ENCODE data around the gene KDM4B.

The KDM4B gene

DNA sequence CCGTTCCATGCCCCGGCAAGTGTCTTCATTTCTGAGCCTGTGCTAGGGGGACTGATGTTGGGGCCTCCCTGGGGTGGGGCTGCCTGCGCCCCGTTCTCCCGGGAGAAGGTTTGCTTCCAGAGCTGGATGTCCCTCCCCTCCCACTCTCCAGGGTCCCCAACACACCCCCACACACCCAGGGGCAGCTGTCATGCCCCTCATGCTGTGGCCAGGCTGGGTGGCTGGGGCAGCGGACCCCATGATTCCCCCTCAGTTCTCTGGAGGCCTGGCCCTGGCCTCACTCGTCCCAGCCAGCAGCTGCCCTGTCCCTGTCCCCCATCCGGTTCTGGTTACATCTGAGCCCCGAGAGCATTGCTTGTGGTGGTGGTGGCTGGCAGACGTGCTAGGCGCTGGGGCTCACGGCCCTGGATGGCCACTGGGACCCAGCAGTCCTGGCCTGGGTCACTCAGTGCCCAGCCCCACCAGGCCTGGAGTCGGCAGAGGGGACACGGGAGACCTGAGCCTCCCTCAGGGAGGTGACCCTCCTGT is 184.8 kb downstream of the KDM4B start:
- Histone ChIP-seq H3K9ac (ENCODE audit: low read depth, low read length) (no peak overlapping the region), H3K36me3 (ENCODE audit: insufficient read depth, low read length) (peaks cover 5% of the 10 kb centered on the region; the same call in 1 of the 2 replicates), H3K9me3 (ENCODE audit: insufficient read depth, low read length, severe bottlenecking) (peaks cover 2% of the 10 kb centered on the region), H2AFZ (ENCODE audit: low read depth, low read length) (no peak overlapping the region), H3K4me1 (ENCODE audit: insufficient read depth, low read length) (no peaks in the 10 kb centered on the region), H4K20me1 (ENCODE audit: insufficient read depth, low read length) (peaks cover 6% of the 10 kb centered on the region; the same call in 1 of the 2 replicates), H3K27ac (ENCODE audit: low read length) (no peak overlapping the region), H3K4me3 (ENCODE audit: low read depth in 1 of 2, low read length in 2 of 2) (no peak overlapping the region), H3K79me2 (ENCODE audit: insufficient read depth, low read length) (no peaks in the 10 kb centered on the region), H3K27me3 (ENCODE audit: insufficient read depth, low read length, poor library complexity) (no peaks in the 10 kb centered on the region), H3K4me2 (ENCODE audit: insufficient read depth, low read length) (no peak overlapping the region)
- TF ChIP-seq, protein P1, sequence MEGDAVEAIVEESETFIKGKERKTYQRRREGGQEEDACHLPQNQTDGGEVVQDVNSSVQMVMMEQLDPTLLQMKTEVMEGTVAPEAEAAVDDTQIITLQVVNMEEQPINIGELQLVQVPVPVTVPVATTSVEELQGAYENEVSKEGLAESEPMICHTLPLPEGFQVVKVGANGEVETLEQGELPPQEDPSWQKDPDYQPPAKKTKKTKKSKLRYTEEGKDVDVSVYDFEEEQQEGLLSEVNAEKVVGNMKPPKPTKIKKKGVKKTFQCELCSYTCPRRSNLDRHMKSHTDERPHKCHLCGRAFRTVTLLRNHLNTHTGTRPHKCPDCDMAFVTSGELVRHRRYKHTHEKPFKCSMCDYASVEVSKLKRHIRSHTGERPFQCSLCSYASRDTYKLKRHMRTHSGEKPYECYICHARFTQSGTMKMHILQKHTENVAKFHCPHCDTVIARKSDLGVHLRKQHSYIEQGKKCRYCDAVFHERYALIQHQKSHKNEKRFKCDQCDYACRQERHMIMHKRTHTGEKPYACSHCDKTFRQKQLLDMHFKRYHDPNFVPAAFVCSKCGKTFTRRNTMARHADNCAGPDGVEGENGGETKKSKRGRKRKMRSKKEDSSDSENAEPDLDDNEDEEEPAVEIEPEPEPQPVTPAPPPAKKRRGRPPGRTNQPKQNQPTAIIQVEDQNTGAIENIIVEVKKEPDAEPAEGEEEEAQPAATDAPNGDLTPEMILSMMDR (IDR thresholded peaks at IDR 0.05; ENCODE audit: borderline replicate concordance, extremely low read depth, low read length, poor library complexity, severe bottlenecking) = no peak
- TF ChIP-seq EZH2 (IDR thresholded peaks at IDR 0.05; ENCODE audit: borderline replicate concordance, low read depth, low read length, severe bottlenecking) = no peak
- DNase-seq (no peak), ATAC-seq (ENCODE audit: insufficient read depth, low read depth) (no peak)

DNA sequence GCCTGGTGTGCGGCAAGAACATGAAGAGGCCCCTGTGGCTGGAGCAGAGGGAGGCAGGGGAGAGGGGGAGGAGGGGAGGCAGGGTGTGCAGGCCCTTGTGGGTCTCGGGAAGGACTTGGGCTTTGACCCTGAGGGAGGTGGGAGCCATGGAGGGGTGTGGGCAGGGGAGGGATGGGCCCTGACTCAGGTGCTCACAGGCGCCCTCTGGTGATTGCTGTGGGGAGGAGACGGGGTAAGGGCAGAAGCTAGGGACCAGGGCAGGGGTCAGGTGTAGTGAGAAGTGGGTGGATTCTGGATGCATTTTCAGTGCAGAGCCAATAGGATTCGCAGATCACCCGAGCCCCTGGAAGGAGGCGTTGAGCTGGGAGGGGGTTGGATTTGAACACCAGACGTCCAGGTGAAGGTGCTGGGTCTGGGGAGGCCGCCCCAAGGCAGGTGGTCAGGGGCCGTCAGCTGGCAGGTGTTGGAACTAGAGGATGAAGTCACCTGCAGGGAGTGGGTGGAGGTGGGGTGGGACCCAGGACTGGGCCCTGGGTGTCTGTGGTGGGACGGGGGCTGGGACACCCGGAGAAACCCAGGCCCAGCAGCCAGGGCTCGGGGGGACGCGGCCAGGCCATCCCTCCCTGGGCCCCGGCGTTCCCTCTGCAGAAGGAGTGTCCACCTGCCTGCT is 185.4 kb downstream of the KDM4B start:
- TF ChIP-seq, protein P1 (IDR thresholded peaks at IDR 0.05; ENCODE audit: borderline replicate concordance, extremely low read depth, low read length, poor library complexity, severe bottlenecking) = peak; percentile 64
- TF ChIP-seq EZH2 (IDR thresholded peaks at IDR 0.05; ENCODE audit: borderline replicate concordance, low read depth, low read length, severe bottlenecking) = no peak
- no peak overlapping the region for H2AFZ ChIP-seq (ENCODE audit: low read depth, low read length)
- H3K9ac ChIP-seq (ENCODE audit: low read depth, low read length) = no peak overlapping the region
- no peaks in the 10 kb centered on the region for H3K4me1 ChIP-seq (ENCODE audit: insufficient read depth, low read length)
- H3K36me3 ChIP-seq (ENCODE audit: insufficient read depth, low read length) = no peaks in the 10 kb centered on the region; the same call in 1 of the 2 replicates
- no peak overlapping the region for H3K4me3 ChIP-seq (ENCODE audit: low read depth in 1 of 2, low read length in 2 of 2)
- peaks cover 2% of the 10 kb centered on the region for H3K9me3 ChIP-seq (ENCODE audit: insufficient read depth, low read length, severe bottlenecking)
- H3K27ac ChIP-seq (ENCODE audit: low read length) = no peak overlapping the region
- H3K79me2 ChIP-seq (ENCODE audit: insufficient read depth, low read length) = no peaks in the 10 kb centered on the region
- no peaks in the 10 kb centered on the region for H3K27me3 ChIP-seq (ENCODE audit: insufficient read depth, low read length, poor library complexity)
- ATAC-seq (ENCODE audit: insufficient read depth, low read depth) (peak; percentile 77; the same call in 2 of the 3 replicates), DNase-seq (peak; percentile 49)
- peaks cover 6% of the 10 kb centered on the region; the same call in 1 of the 2 replicates for H4K20me1 ChIP-seq (ENCODE audit: insufficient read depth, low read length)
- no peak overlapping the region for H3K4me2 ChIP-seq (ENCODE audit: insufficient read depth, low read length)

DNA sequence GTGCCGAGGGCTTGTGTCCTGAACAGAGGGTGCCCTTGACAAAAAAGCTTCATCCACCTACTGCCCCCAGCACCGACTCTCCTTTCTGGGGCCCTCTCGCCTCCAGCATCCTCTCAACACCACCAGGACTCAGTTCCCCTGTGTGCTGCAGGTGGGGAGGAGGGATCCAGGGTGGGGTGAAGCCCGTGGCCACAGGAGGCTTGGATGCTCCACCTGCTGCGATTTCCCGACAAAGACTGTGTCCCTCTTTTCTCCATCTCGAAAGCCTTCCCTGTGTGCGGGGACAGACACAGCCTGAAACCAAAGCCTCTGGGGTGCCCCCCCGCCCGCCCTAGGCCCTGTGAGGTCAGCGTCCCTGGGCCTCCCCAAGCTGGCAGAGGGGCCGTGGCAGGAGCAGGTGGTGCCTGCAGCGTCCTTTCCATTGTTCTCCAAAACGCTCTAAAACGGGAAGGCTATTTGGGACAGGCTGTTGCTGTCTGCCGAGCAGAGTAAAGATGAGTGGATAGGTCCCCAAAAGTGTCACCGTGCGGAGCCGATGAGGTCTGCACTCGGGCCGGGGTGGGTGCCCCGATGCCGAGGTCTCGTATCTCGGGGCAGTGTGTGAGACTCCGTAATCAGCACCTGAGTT is 186.0 kb downstream of the KDM4B start:
- Histone ChIP-seq H3K36me3 (ENCODE audit: insufficient read depth, low read length) (no peaks in the 10 kb centered on the region; the same call in 1 of the 2 replicates), H3K4me1 (ENCODE audit: insufficient read depth, low read length) (no peaks in the 10 kb centered on the region), H3K27ac (ENCODE audit: low read length) (no peak overlapping the region), H4K20me1 (ENCODE audit: insufficient read depth, low read length) (peaks cover 6% of the 10 kb centered on the region; the same call in 1 of the 2 replicates), H2AFZ (ENCODE audit: low read depth, low read length) (no peak overlapping the region), H3K9ac (ENCODE audit: low read depth, low read length) (no peak overlapping the region), H3K4me2 (ENCODE audit: insufficient read depth, low read length) (no peak overlapping the region), H3K27me3 (ENCODE audit: insufficient read depth, low read length, poor library complexity) (no peaks in the 10 kb centered on the region), H3K79me2 (ENCODE audit: insufficient read depth, low read length) (no peaks in the 10 kb centered on the region), H3K9me3 (ENCODE audit: insufficient read depth, low read length, severe bottlenecking) (peaks cover 2% of the 10 kb centered on the region), H3K4me3 (ENCODE audit: low read depth in 1 of 2, low read length in 2 of 2) (no peak overlapping the region)
- ATAC-seq (ENCODE audit: insufficient read depth, low read depth) (no peak), DNase-seq (no peak)
- TF ChIP-seq, protein P1 (IDR thresholded peaks at IDR 0.05; ENCODE audit: borderline replicate concordance, extremely low read depth, low read length, poor library complexity, severe bottlenecking) = no peak
- TF ChIP-seq EZH2 (IDR thresholded peaks at IDR 0.05; ENCODE audit: borderline replicate concordance, low read depth, low read length, severe bottlenecking) = no peak

Data from DND-41 (cell line).